GM19025 (cell line): Measurements from ENCODE around the gene IQGAP3.
A peak's percentile ranks its signal among the peaks of the same experiment; 100 is the strongest.
"Not testable (repeated sequence)": the region's sequence is repeated elsewhere in the genome, so short reads cannot be mapped to it uniquely, and the experiment has no call there.

Experiments used
- ATAC-seq: cut with Tn5 transposase; IDR thresholded peaks from one replicate; pipeline ENCODE4 v1.9.1; 2021; ENCODE audit warnings: mild to moderate bottlenecking, low read depth, moderate library complexity; ENCODE audit not compliant: unreplicated experiment

Gene IQGAP3

DNA sequence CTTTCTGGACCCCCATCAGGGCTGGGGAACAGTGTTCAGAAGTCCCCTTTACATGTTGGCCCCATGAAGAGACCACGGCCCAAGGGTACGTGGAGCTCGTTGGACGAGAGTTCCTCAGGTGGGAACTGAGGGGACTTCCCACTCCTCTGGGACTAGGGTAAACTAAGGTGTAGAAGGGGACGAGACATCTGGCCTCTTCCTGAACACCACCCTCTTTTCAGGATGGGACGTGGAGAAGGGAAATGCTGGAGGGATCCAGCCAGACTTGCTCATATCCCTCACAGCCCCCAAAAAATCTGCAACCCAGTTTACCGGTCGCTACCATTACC lies 21.3 kb upstream of the IQGAP3 start:
- no peak for ATAC-seq

GRCh38 chr1:156592910-156593660 lies 20.7 kb upstream of the IQGAP3 start:
- no peak for ATAC-seq

DNA sequence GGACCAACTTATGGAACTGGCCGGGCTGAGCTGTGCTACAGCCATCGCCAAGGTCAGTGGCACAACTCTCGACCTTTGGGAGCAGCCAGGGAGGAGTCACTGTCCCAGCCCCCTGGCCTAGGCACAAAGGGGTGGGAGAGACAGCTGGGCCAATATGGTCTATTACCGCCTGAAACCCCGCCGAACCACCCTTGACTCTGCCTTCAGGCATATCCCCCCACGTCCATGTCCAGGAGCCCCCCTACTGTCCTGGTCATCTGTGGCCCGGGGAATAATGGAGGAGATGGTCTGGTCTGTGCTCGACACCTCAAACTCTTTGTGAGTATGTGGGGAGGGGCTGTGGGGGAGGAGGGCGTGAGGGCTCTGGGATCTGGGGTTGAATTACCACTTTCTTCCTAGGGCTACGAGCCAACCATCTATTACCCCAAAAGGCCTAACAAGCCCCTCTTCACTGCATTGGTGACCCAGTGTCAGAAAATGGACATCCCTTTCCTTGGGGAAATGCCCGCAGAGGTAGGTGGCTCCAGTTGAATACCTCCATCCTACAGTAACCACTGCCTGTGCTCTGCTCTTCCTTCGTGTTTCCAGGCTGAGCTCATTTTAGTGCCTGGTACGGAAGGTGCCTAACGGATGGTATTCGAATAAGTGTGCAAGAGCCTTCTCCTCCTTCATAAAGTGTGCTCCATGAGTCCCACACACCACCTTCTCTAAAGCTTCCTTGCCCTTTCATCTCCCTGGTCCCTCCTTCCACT lies 20.0 kb upstream of the IQGAP3 start:
- ATAC-seq = no peak

DNA sequence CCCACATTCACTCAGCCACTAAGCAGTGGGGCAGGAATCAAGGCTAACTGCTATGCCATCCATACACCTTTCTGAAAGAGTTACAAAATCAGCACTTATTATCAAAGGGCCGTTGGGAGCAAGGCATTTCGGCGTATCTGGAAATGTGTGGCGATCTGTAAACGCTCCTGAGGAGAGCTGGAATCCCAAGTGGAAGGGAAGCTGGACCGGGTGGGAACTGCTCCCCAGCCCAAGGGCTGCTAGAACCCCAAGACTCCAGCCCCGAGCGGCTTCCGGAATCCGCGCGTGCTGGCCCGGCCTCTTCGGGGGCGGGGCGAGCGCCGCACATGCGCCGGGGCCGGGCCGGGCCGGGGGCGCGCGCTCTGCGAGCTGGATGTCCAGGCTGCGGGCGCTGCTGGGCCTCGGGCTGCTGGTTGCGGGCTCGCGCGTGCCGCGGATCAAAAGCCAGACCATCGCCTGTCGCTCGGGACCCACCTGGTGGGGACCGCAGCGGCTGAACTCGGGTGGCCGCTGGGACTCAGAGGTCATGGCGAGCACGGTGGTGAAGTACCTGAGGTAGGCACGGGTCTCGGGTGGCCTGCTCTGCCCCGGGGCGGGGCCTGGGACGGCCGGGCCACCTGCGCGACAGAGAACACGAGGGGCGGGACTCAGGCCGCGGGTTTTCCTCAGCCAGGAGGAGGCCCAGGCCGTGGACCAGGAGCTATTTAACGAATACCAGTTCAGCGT lies 19.2 kb upstream of the IQGAP3 start, which contains the start of gene NAXE:
NAXE (plus strand) TSS at position 345 of the 726 bp plus-strand sequence; CDS start at position 374, 29 bp downstream.
- peak; percentile 89 for ATAC-seq

DNA sequence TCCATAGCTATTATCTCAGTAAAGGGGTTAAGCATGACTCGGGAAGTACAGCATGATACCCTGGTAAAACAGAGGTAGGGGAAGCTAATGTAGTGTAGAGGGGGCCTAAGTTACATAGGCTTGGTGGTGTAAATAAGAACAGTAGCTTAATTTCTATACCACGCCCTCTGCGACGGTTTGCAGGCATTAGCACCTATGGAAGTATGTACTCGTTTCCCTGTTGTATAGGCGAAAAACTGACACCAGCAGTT lies 18.7 kb upstream of the IQGAP3 start:
- ATAC-seq = no peak

- no peak for ATAC-seq
Measured at GRCh38 chr1:156590326-156591180, 18.2 kb upstream of the IQGAP3 start.

DNA sequence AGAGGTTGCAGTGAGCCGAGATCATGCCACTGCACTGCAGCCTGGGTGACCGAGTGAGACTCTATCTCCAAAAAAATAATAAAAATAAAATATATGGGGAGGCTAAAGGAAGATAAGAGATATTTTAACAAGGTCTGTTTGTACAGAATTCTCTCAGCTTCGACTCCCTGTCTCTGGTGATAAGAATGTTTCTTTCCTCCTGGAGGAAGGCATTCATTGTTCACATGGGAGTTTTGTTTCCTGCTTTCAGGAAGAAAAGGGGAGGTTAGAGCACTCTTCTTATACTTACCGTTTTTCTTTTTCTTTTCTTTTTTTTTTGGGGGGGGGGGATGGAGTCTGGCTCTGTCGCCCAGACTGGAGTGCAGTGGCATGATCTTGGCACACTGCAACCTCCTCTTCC lies 17.2 kb upstream of the IQGAP3 start:
- ATAC-seq = no peak

GRCh38 chr1:156587927-156588326 lies 15.6 kb upstream of the IQGAP3 start:
- not testable (repeated sequence) for ATAC-seq

DNA sequence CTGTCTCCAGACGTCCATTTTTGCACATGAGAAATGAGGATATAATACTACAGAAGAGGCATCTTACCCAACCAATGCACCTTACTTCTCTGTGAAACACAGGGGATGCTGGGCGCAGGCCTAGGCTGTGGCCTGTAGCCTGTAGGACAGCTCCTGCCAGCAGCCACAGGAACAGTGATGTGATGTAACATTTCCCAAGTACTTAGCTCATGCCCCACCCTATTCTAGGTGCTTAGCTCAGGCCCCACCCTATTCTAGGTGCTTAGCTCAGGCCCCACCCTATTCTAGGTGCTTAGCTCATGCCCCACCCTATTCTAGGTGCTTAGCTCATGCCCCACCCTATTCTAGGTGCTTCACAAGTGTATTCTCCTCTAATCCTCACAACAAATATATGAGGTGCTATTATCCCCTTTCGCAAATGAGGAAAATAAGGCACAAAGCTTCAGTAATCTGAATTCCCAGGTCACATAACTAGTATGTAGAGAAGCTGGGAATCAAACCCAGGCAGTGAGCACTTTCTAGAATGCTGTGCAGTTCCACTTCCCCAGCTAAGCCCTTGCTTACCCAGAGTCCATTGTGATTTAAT lies 14.6 kb upstream of the IQGAP3 start:
- ATAC-seq = no peak

GRCh38 chr1:156586323-156586722 lies 14.0 kb upstream of the IQGAP3 start:
- ATAC-seq = no peak

GRCh38 chr1:156584813-156585212 lies 12.4 kb upstream of the IQGAP3 start:
- no peak for ATAC-seq

DNA sequence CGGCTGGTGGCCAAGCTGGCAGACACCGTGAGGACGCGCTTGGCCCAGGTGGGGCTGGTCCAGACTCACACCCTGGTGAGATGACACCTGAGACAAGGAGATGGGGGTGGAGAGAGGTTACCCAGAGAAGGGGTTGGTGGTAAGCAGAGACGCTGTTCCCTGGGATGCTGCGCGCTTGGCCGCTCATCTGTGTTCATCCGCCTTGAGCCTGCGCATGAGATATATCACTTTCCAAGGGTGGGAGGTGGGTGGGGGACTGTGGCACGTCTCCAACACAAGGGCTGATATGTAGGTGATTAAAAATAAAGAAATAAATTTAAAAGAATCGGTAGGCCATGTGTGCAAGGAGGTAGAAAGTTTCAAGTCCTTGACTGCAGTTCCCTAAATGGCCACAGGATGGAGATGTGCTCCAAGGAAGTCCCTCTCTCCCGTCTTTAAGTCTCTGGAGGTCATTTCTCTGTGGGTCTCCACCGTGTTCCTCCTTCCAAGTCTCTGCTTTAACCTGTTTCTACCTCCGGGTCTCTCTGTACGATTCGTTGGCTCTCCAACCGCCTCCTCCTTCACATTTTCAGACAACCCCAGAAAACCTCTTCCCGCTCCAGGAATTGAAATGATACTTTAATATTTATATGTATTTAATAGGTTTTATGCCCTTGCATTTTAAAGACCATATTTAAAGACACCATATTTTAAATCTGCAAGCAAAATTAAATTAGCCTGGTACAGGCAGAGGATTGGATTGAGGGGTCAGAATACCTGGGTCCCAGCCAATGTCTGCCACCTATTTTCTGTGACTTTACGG lies 11.7 kb upstream of the IQGAP3 start:
- no peak for ATAC-seq

GRCh38 chr1:156582388-156583017 lies 10.1 kb upstream of the IQGAP3 start:
- ATAC-seq = no peak

DNA sequence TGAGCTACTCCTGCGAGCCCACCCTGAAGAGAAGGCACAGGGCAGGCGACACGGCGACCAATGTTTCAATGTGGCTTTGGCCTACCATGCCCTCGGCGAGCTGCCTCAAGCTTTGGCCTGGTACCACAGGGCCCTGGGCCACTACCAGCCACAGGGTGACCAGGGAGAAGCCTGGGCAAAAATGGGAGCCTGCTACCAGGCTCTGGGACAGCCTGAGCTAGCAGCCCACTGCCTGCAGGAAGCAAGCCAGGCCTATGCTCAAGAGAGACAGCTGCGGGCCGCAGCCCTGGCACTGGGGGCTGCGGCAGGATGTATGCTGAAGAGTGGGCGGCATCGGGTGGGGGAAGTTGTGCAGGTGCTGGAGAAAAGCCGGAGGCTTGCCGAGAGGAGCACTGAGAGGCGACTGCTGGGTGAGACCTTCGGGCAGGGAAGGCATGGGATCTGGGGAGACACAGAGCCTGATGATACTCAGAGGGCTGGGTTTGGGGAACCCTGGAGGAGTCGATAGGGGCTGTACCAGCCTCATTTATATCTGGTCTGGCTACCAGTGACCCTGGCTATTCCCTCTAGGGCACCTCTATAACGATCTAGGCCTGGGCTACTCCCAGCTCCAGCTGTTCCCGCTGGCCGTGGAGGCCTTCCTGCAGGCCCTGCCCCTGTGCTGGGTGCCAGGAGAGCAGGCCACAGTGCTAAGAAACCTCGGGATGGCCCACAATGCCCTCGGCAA lies 9.5 kb upstream of the IQGAP3 start:
- ATAC-seq = no peak

DNA sequence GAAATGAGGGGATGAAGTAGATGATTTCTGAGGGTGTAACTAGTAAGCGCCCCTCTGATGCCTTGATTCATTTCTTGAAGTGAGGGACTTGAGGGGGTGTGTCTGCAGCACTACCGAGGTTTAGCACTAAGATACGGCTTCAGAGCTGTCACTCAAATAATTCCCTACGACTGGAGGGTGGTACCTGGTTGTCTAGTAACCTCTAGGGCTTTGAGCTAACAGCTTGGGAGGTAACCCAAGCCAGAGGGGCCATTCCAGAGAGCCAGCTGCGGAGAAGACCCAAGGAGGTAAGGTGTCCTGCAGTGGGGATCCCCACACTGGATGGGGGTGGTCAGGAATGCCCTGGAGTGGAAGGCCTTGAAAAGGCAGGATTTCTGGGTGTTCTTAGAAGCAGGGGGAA lies 7.1 kb upstream of the IQGAP3 start, which contains the start of gene TTC24:
TTC24 (plus strand) TSS at position 252 of the 400 bp plus-strand sequence. CDS start 1,642 bp downstream, outside the sequence.
- ATAC-seq = no peak

DNA sequence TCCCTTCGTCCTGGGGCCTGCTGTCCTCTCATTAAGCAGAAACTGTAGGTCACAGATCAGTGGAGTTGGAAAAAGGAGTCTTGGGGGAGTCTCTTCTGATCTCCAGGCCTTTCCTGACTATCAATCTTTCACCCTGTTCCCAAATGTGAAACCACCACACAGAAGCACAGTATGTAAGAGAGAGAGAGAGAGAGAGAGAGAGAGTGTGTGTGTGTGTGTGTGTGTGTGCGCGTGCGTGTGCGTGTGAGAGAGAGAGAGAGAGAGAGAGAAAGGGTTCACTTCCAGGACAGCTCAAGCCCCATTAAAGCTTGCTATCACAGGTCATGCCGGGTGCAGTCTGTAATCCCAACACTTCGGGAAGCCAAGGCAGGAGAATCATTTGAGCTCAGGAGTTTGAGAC lies 5.7 kb upstream of the IQGAP3 start:
- no peak for ATAC-seq

DNA sequence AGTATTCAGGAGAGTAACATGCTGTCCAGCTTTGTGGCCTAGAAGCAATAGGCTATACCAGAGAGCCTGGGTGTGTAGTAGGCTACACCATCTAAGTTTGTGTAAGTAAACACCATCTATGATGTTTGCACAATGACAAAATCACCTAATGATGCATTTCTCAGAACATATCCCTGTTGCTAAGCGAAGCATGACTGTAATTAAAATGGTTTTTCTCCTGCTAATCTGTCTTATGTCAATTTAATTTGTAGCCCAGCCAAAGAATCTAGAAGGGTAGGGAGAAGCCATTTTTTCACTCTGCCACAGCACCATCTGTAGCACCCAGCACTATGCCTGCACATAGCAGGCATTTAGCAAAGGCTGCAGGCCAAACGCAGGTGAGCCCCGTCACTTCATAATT lies 5.2 kb upstream of the IQGAP3 start:
- ATAC-seq = no peak

DNA sequence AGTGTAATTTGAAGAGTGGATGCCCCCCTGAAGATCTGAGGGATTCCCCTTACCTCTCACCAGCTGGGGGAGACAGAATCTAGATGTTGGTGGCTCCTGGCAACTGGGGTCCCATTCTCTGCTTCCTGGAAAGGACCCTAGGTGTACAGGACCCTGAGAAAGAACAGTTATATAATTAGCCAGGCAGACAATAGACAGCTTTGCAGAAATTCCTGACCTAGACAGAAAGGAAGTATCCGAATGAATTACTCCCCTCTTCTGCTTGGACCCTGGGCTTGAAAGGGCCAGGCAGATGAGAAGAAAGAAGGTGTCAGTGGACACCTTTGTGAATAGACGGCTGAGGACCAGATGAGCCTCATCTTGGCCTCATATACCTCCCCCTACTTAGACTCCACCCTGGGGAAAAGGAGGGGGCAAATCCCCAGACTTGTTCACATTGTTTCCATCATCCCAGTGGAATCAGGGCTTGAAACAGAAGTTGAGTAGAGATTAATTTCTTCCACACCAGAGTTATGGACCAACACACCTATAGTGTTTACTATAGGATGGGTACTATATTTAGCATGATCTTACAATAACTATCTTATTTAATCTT lies 1.8 kb upstream of the IQGAP3 start:
- no peak for ATAC-seq
